Testis (tissue), 3 donors: ENCODE measurements around the gene GYS1. TPM values are rescaled to one million over a fixed set of nuclear protein-coding genes. Genes with fewer than 3 reads are reported as not detected.

Experiments
- DNase-seq: peaks from one replicate; pipeline ENCODE4 v3.0.0-alpha.2; 2019
- H3K27ac ChIP-seq, 2 donors: fragments of 200-600 bp; sonication (generic); one replicate each; pipeline ENCODE4 v1.5.1; 2019
- H3K27me3 ChIP-seq: fragments of 200-600 bp; sonication (generic); one replicate; pipeline ENCODE4 v1.5.1; 2019
- H3K36me3 ChIP-seq: fragments of 200-600 bp; sonication (generic); one replicate; pipeline ENCODE4 v1.5.1; 2017; ENCODE audit warnings: low read depth; ENCODE audit errors: missing control alignments
- H3K4me1 ChIP-seq: fragments of 200-600 bp; sonication (generic); one replicate; pipeline ENCODE4 v1.5.1; 2019
- H3K4me3 ChIP-seq, 2 donors: fragments of 200-600 bp; sonication (generic); one replicate each; pipeline ENCODE4 v1.5.1; 2017 to 2019
- H3K9me3 ChIP-seq: fragments of 200-600 bp; sonication (generic); one replicate; pipeline ENCODE4 v1.5.1; 2017
- CTCF ChIP-seq, 3 experiments: fragments of 450-650 bp in 2 of 3; fragments of 200-600 bp in 1 of 3; sonication (generic) in 1 of 3; IDR thresholded peaks; one replicate each; pipeline ENCODE4 v1.5.1; 2016 to 2019; ENCODE audit warnings: antibody characterized with exemption in 3 of 3, mild to moderate bottlenecking in 2 of 3, moderate library complexity in 1 of 3
- POLR2A ChIP-seq: fragments of 450-650 bp; IDR thresholded peaks from one replicate; pipeline ENCODE4 v1.6.1; 2017; ENCODE audit warnings: antibody characterized with exemption, mild to moderate bottlenecking, moderate library complexity
- WGBS, 2 donors: methylation state at CpG; one replicate each; pipeline ENCODE4 v1.1.5; 2018; 5-methylcytosine and 5-hydroxymethylcytosine counted together
- intact Hi-C: fragments of 100-400 bp; cut with DNase I; formaldehyde crosslinking; loops from one replicate; pipeline ENCODE4 v1.15.1; 2023; ENCODE audit warnings: low total_unique reads
- polyA plus RNA-seq: library from polyadenylated mRNA; stranded (reverse); fragments of 350-450 nt; fragmentation: Illumina TruSeq; extraction: RNeasy Lipid Tissue Mini Kit (QIAGEN cat#74804); gene quantifications from one replicate; pipeline ENCODE4 v1.2.3, GENCODE V29; 2014; ENCODE audit warnings: low read depth, low replicate concordance; ENCODE audit not compliant: insufficient read depth
- total RNA-seq, 2 donors: library from RNA; depleted of rRNA; stranded (reverse); fragments of >200 nt; gene quantifications; one replicate each; pipeline ENCODE4 v1.2.3, GENCODE V29; 2016

GYS1 gene
- total and polyA plus RNA-seq, 3 donors from 2014 or later, result 13.8 to 23.6 (median 21.1) TPM

DNA sequence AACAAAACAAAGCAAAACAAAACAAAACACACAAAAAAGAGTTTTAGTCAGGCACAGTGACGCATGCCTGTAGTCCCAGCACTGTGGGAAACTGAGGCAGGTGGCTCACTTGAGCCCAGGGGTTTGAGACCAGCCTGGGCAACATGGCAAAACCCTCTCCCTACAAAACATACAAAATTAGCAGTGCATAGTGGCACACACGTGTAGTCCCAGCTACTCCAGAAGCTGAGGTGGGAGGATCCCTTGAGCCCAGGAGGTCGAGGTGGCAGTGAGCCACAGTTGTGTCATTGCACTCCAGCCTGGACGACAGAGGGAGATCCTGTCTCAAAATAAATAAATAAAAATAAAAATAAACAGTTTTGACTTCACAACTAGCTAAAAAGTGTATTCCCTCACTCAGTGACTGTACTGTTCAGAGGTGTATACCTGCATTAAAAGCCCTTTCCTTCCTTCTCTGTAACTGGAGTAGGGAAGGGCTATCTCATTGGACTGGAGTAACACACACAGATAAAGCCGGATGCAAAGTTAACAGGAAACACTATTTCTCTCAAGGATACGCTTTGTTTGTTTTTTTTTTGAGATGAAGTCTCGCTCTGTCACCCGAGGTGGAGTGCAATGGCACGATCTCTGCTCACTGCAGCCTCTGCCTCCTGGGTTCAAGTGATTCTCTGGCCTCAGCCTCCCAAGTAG lies 42.1 kb downstream of the GYS1 start:
- 51 to 54% methylated on average over 9 of the region's 9 CpGs for WGBS, 2 donors
- intact Hi-C loops, result no loop called here
- H3K4me3 ChIP-seq, result no peak overlapping the region

GRCh38 chr19:48950159-48950558 lies 43.0 kb downstream of the GYS1 start:
- Histone ChIP-seq H3K4me3 (no peak overlapping the region), H3K27me3 (no peaks in the 10 kb centered on the region), H3K27ac (no peak overlapping the region), H3K4me1 (peaks cover 6% of the 10 kb centered on the region), H3K36me3 (no peaks in the 10 kb centered on the region), H3K9me3 (no peaks in the 10 kb centered on the region)
- intact Hi-C loops, result no loop called here
- DNase-seq, result no peak
- whole genome bisulfite sequencing, 2 donors, result 77% methylated on average over 3 of the region's 3 CpGs
- no peak for TF ChIP-seq CTCF (IDR thresholded peaks at IDR 0.05)
- TF ChIP-seq POLR2A, result no peak

More for the DNA sequence above, 42.1 kb downstream of the GYS1 start:
- Histone ChIP-seq H3K27me3 (no peaks in the 10 kb centered on the region), H3K4me1 (peaks cover 10% of the 10 kb centered on the region), H3K36me3 (no peaks in the 10 kb centered on the region), H3K27ac (no peak overlapping the region), H3K9me3 (no peaks in the 10 kb centered on the region)
- DNase-seq, result no peak
- TF ChIP-seq POLR2A, result no peak
- no peak for TF ChIP-seq CTCF (IDR thresholded peaks at IDR 0.05)

GRCh38 chr19:48947258-48947542 lies 45.9 kb downstream of the GYS1 start:
- no peak for TF ChIP-seq POLR2A
- no peak for TF ChIP-seq CTCF (IDR thresholded peaks at IDR 0.05)
- Histone ChIP-seq H3K27ac (no peak overlapping the region), H3K36me3 (no peaks in the 10 kb centered on the region), H3K4me1 (no peaks in the 10 kb centered on the region), H3K4me3 (no peak overlapping the region), H3K9me3 (no peaks in the 10 kb centered on the region), H3K27me3 (no peaks in the 10 kb centered on the region)
- WGBS, 2 donors, result 88 to 93% methylated on average over 3 of the region's 3 CpGs
- intact Hi-C loops, result no loop called here
- no peak for DNase-seq

- Histone ChIP-seq H3K4me3 (no peak overlapping the region), H3K27ac (no peak overlapping the region), H3K36me3 (no peaks in the 10 kb centered on the region), H3K4me1 (no peaks in the 10 kb centered on the region), H3K9me3 (no peaks in the 10 kb centered on the region), H3K27me3 (no peaks in the 10 kb centered on the region)
- intact Hi-C loops, result no loop called here
- DNase-seq, result no peak
- TF ChIP-seq POLR2A (no peak), CTCF (IDR thresholded peaks at IDR 0.05) (no peak)
- whole genome bisulfite sequencing, 2 donors, result 67 to 88% methylated on average over 1 to 4 of the region's 9 CpGs
These were observed 46.4 kb downstream of the GYS1 start for GRCh38 chr19:48946463-48947257.
